K562 (cell line): ENCODE results near the gene WHAMM. TPM values are rescaled to one million over a fixed set of nuclear protein-coding genes. Genes with fewer than 3 reads are reported as not detected.
A peak's percentile ranks its signal among the peaks of the same experiment; 100 is the strongest.

Experiments
- CREB1 ChIP-seq, 2 experiments: sonication (generic) in 1 of 2; formaldehyde crosslinking in 1 of 2; IDR thresholded peaks; 2 replicates each; pipeline versions ENCODE4 v1.6.1 to v1.8.0; 2012 to 2022; ENCODE audit warnings: inconsistent platforms in 1 of 2, mild to moderate bottlenecking in 1 of 2, missing genetic modification reagents in 1 of 2, moderate library complexity in 1 of 2
- ETV6 ChIP-seq, 3 experiments: fragments of 150-350 bp in 1 of 3; sonication (generic) in 1 of 3; formaldehyde crosslinking in 1 of 3; IDR thresholded peaks; 2 replicates each; pipeline versions ENCODE4 v1.6.1 to v1.8.0; 2014 to 2022; ENCODE audit warnings: borderline replicate concordance in 2 of 3, low read depth in 2 of 3, antibody characterized with exemption in 1 of 3, low read length in 1 of 3, mild to moderate bottlenecking in 1 of 3, missing genetic modification reagents in 1 of 3
- GTF2F1 ChIP-seq: IDR thresholded peaks from 2 replicates; pipeline ENCODE4 v1.6.1; 2011; ENCODE audit warnings: low read depth, low read length, improper control_type of control experiment
- HMGN3 ChIP-seq: IDR thresholded peaks from 2 replicates; pipeline ENCODE4 v1.6.1; 2011; ENCODE audit warnings: borderline replicate concordance, low read depth, mild to moderate bottlenecking, mixed read lengths, low read length; ENCODE audit not compliant: insufficient read length; ENCODE audit errors: extremely low read depth
- MAFG ChIP-seq: fragments of 450-650 bp; conservative IDR thresholded peaks from 2 replicates; pipeline ENCODE4 v1.6.1; 2016; ENCODE audit warnings: missing genetic modification characterization, missing compliant biosample characterization
- PHF20 ChIP-seq: fragments of 450-650 bp; IDR thresholded peaks from 2 replicates; pipeline ENCODE4 v1.6.1; 2018; ENCODE audit not compliant: partially characterized antibody
- ZNF586 ChIP-seq: fragments of 450-650 bp; formaldehyde crosslinking; conservative IDR thresholded peaks from 2 replicates; pipeline ENCODE4 v1.4.0; 2020; ENCODE audit warnings: mild to moderate bottlenecking, moderate library complexity
- ZSCAN29 ChIP-seq: fragments of 450-650 bp; IDR thresholded peaks from 2 replicates; pipeline ENCODE4 v1.6.1; 2017
- polyA plus RNA-seq, 8 experiments: library from polyadenylated mRNA; depleted of rRNA in 4 of 8; stranded (reverse) in 5 of 8; unstranded in 3 of 8; fragments of >200 nt; fragmentation: Nextera tagmentation in 2 of 8; fragmentation: Illumina TruSeq in 1 of 8; extraction: Ambion mirVana in 2 of 8; extraction: Trizol in 1 of 8; gene quantifications; 2 replicates each; pipeline versions ENCODE4 v1.2.1 to v1.2.3, GENCODE V29; 2011 to 2014; ENCODE audit warnings: inconsistent platforms in 1 of 8, missing spikeins in 1 of 8
- total RNA-seq, 7 experiments: library from RNA; depleted of rRNA in 6 of 7; stranded (reverse); fragments of >200 nt in 6 of 7; fragmentation: Illumina TruSeq in 2 of 7; extraction: Trizol in 2 of 7; gene quantifications; 2 replicates each; pipeline versions ENCODE4 v1.2.1 to v1.2.3, GENCODE V29; 2011 to 2021; ENCODE audit warnings: low replicate concordance in 1 of 7
- TF ChIP-seq, protein P1 (sequence below): IDR thresholded peaks from 2 replicates; pipeline ENCODE4 v1.6.1; 2011; ENCODE audit warnings: borderline replicate concordance, low read depth, mild to moderate bottlenecking, moderate library complexity, low read length; ENCODE audit not compliant: insufficient read depth, poor library complexity, severe bottlenecking
- TF ChIP-seq, protein P2 (sequence below): fragments of 450-650 bp; conservative IDR thresholded peaks from 2 replicates; pipeline ENCODE4 v1.6.1; 2016; ENCODE audit warnings: missing genetic modification characterization, low read depth, mild to moderate bottlenecking, control low read depth, missing compliant biosample characterization
- TF ChIP-seq, protein P3 (sequence below): IDR thresholded peaks from 3 replicates; pipeline ENCODE4 v1.6.1; 2011; ENCODE audit warnings: borderline replicate concordance, mild to moderate bottlenecking; ENCODE audit not compliant: insufficient read length, insufficient read depth
- TF ChIP-seq, protein P4 (sequence below), 2 experiments: fragments of 250-450 bp in 1 of 2; fragments of 450-650 bp in 1 of 2; sonication (Bioruptor Pico) in 1 of 2; IDR thresholded peaks; 2 replicates each; pipeline versions ENCODE4 v1.6.1 to v1.8.0; 2016 to 2021; ENCODE audit warnings: mild to moderate bottlenecking in 2 of 2, moderate library complexity in 2 of 2, missing compliant biosample characterization in 1 of 2, missing genetic modification characterization in 1 of 2
- TF ChIP-seq, protein P5 (sequence below), 2 experiments: IDR thresholded peaks; 2 replicates each; pipeline ENCODE4 v1.6.1; 2012; ENCODE audit warnings: improper control_type of control experiment in 2 of 2, low read depth in 2 of 2, low read length in 2 of 2, borderline replicate concordance in 1 of 2
- TF ChIP-seq, protein P6 (sequence below): fragments of 450-650 bp; IDR thresholded peaks from 2 replicates; pipeline ENCODE4 v1.6.1; 2018; ENCODE audit warnings: mild to moderate bottlenecking, low read depth; ENCODE audit not compliant: partially characterized antibody

WHAMM gene
- total and polyA plus RNA-seq, 9 of the 15 experiments (the other 6 are each of a cell fraction or from before 2014, with no cell fraction given): 2.0 to 4.8 (median 3.6) TPM

DNA sequence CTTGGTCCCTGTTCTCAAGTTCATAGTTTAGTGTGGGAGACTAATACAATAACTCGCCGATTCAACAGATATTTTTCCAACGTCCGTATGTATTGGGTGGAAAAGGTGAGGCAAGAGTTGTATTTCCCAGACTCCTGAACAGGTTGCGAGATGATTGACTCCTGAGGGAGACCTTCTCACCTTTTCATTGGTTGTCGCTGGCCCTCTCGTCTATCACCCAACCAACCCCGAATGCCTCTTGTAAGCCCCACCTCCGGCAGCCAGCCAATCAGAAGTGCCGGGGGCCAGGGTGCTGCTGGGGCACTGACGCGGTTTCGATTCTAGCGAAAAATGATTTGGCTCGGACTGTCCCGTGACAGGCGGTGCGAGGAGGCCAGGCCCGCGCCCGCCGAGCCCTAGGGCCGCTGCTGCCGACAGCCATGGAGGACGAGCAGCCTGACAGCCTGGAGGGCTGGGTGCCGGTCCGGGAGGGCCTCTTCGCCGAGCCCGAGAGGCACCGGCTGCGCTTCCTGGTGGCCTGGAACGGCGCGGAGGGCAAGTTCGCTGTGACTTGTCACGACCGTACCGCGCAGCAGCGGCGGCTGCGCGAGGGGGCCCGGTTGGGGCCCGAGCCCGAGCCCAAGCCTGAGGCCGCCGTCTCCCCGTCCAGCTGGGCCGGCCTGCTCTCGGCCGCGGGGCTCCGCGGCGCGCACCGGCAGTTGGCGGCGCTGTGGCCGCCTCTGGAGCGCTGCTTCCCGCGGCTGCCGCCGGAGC is at the start of gene WHAMM (continued):
- TF ChIP-seq, protein P1, sequence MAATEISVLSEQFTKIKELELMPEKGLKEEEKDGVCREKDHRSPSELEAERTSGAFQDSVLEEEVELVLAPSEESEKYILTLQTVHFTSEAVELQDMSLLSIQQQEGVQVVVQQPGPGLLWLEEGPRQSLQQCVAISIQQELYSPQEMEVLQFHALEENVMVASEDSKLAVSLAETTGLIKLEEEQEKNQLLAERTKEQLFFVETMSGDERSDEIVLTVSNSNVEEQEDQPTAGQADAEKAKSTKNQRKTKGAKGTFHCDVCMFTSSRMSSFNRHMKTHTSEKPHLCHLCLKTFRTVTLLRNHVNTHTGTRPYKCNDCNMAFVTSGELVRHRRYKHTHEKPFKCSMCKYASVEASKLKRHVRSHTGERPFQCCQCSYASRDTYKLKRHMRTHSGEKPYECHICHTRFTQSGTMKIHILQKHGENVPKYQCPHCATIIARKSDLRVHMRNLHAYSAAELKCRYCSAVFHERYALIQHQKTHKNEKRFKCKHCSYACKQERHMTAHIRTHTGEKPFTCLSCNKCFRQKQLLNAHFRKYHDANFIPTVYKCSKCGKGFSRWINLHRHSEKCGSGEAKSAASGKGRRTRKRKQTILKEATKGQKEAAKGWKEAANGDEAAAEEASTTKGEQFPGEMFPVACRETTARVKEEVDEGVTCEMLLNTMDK: peak; percentile 42
- no peak for TF ChIP-seq MAFG (tag)
- TF ChIP-seq ETV6 (IDR thresholded peaks at IDR 0.05; ENCODE audit: borderline replicate concordance in 1 of 2, low read depth in 2 of 2, low read length in 1 of 2): no peak
- no peak for TF ChIP-seq ETV6 (CRISPR knock-in tag; IDR thresholded peaks at IDR 0.05; ENCODE audit: borderline replicate concordance)
- TF ChIP-seq PHF20: peak; percentile 63
- TF ChIP-seq ZSCAN29: no peak
- TF ChIP-seq, protein P2, sequence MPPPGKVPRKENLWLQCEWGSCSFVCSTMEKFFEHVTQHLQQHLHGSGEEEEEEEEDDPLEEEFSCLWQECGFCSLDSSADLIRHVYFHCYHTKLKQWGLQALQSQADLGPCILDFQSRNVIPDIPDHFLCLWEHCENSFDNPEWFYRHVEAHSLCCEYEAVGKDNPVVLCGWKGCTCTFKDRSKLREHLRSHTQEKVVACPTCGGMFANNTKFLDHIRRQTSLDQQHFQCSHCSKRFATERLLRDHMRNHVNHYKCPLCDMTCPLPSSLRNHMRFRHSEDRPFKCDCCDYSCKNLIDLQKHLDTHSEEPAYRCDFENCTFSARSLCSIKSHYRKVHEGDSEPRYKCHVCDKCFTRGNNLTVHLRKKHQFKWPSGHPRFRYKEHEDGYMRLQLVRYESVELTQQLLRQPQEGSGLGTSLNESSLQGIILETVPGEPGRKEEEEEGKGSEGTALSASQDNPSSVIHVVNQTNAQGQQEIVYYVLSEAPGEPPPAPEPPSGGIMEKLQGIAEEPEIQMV: no peak
- TF ChIP-seq, protein P3, sequence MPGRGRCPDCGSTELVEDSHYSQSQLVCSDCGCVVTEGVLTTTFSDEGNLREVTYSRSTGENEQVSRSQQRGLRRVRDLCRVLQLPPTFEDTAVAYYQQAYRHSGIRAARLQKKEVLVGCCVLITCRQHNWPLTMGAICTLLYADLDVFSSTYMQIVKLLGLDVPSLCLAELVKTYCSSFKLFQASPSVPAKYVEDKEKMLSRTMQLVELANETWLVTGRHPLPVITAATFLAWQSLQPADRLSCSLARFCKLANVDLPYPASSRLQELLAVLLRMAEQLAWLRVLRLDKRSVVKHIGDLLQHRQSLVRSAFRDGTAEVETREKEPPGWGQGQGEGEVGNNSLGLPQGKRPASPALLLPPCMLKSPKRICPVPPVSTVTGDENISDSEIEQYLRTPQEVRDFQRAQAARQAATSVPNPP: no peak
- TF ChIP-seq, protein P4, sequence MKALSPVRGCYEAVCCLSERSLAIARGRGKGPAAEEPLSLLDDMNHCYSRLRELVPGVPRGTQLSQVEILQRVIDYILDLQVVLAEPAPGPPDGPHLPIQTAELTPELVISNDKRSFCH (CRISPR knock-in tag; IDR thresholded peaks at IDR 0.05): no peak
- TF ChIP-seq, protein P4 (tag; IDR thresholded peaks at IDR 0.05): no peak
- TF ChIP-seq, protein P5, sequence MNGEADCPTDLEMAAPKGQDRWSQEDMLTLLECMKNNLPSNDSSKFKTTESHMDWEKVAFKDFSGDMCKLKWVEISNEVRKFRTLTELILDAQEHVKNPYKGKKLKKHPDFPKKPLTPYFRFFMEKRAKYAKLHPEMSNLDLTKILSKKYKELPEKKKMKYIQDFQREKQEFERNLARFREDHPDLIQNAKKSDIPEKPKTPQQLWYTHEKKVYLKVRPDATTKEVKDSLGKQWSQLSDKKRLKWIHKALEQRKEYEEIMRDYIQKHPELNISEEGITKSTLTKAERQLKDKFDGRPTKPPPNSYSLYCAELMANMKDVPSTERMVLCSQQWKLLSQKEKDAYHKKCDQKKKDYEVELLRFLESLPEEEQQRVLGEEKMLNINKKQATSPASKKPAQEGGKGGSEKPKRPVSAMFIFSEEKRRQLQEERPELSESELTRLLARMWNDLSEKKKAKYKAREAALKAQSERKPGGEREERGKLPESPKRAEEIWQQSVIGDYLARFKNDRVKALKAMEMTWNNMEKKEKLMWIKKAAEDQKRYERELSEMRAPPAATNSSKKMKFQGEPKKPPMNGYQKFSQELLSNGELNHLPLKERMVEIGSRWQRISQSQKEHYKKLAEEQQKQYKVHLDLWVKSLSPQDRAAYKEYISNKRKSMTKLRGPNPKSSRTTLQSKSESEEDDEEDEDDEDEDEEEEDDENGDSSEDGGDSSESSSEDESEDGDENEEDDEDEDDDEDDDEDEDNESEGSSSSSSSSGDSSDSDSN (IDR thresholded peaks at IDR 0.05; ENCODE audit: borderline replicate concordance in 1 of 2, low read depth in 2 of 2, low read length in 2 of 2): peak; percentile 60 to 87; a peak in 3 of 4 replicates
- no peak for TF ChIP-seq HMGN3
- TF ChIP-seq CREB1 (IDR thresholded peaks at IDR 0.05): peak; percentile 14; the same call in 1 of the 2 replicates
- peak; percentile 60; the same call in 1 of the 2 replicates for TF ChIP-seq CREB1 (CRISPR knock-in tag; IDR thresholded peaks at IDR 0.05)
- TF ChIP-seq GTF2F1: no peak
- TF ChIP-seq ZNF586: no peak
- TF ChIP-seq, protein P6, sequence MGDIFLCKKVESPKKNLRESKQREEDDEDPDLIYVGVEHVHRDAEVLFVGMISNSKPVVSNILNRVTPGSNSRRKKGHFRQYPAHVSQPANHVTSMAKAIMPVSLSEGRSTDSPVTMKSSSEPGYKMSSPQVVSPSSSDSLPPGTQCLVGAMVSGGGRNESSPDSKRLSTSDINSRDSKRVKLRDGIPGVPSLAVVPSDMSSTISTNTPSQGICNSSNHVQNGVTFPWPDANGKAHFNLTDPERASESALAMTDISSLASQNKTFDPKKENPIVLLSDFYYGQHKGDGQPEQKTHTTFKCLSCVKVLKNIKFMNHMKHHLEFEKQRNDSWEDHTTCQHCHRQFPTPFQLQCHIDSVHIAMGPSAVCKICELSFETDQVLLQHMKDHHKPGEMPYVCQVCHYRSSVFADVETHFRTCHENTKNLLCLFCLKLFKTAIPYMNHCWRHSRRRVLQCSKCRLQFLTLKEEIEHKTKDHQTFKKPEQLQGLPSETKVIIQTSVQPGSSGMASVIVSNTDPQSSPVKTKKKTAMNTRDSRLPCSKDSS: no peak
